ENCODE results near the gene RPL10A. TPM values are rescaled to one million over a fixed set of nuclear protein-coding genes. Genes with fewer than 3 reads are reported as not detected.

RPL10A gene
- total RNA-seq, 1 experiment from 2014 or later = 828 TPM

GRCh38 chr6:35441642-35442041 is 26.6 kb upstream of the RPL10A start:
- no peaks in the 10 kb centered on the region for H3K4me1 Mint-ChIP-seq (ENCODE audit: low read depth, unreplicated experiment)
- H3K27ac Mint-ChIP-seq (ENCODE audit: unreplicated experiment) = no peak overlapping the region
- no peak for DNase-seq
- intact Hi-C loops (cut with micrococcal nuclease; ENCODE audit: unreplicated experiment) = no loop called here
- H3K36me3 Mint-ChIP-seq (ENCODE audit: insufficient read depth, unreplicated experiment) = no peaks in the 10 kb centered on the region
- no TSS peak for BruUV-seq (replicated peaks)
- no peaks in the 10 kb centered on the region for H3K9me3 Mint-ChIP-seq (ENCODE audit: low read depth, unreplicated experiment)
- H3K27me3 Mint-ChIP-seq (ENCODE audit: unreplicated experiment) = no peaks in the 10 kb centered on the region
- TF ChIP-seq CTCF (IDR thresholded peaks at IDR 0.05; ENCODE audit: unreplicated experiment) = no peak
- H3K4me3 Mint-ChIP-seq (ENCODE audit: low read depth, unreplicated experiment) = no peak overlapping the region
- CTCF ChIA-PET = no interaction called here

- CTCF ChIA-PET = interaction anchor here (0.7 kb wide), 1 partner anchor 1627 kb away, joined by 5 read pairs; no protein-coding TSS in a partner anchor
- BruUV-seq (replicated peaks) = no TSS peak
- H3K4me3 Mint-ChIP-seq (ENCODE audit: low read depth, unreplicated experiment) = no peak overlapping the region
Observed at GRCh38 chr6:35442693-35443092, 25.5 kb upstream of the RPL10A start.

GRCh38 chr6:35443341-35444030 is 24.7 kb upstream of the RPL10A start:
- CTCF ChIA-PET = no interaction called here
- BruUV-seq (replicated peaks) = no TSS peak
- H3K4me3 Mint-ChIP-seq (ENCODE audit: low read depth, unreplicated experiment) = no peak overlapping the region
- no peak for TF ChIP-seq CTCF (IDR thresholded peaks at IDR 0.05; ENCODE audit: unreplicated experiment)
- no peaks in the 10 kb centered on the region for H3K36me3 Mint-ChIP-seq (ENCODE audit: insufficient read depth, unreplicated experiment)
- no peaks in the 10 kb centered on the region for H3K9me3 Mint-ChIP-seq (ENCODE audit: low read depth, unreplicated experiment)
- H3K27ac Mint-ChIP-seq (ENCODE audit: unreplicated experiment) = no peak overlapping the region
- no peaks in the 10 kb centered on the region for H3K4me1 Mint-ChIP-seq (ENCODE audit: low read depth, unreplicated experiment)
- DNase-seq = no peak
- intact Hi-C loops (cut with micrococcal nuclease; ENCODE audit: unreplicated experiment) = no loop called here
- H3K27me3 Mint-ChIP-seq (ENCODE audit: unreplicated experiment) = no peaks in the 10 kb centered on the region

More at GRCh38 chr6:35442693-35443092, 25.5 kb upstream of the RPL10A start:
- Mint-ChIP-seq H3K27me3 (ENCODE audit: unreplicated experiment) (no peaks in the 10 kb centered on the region), H3K4me1 (ENCODE audit: low read depth, unreplicated experiment) (no peaks in the 10 kb centered on the region), H3K27ac (ENCODE audit: unreplicated experiment) (no peak overlapping the region), H3K9me3 (ENCODE audit: low read depth, unreplicated experiment) (no peaks in the 10 kb centered on the region), H3K36me3 (ENCODE audit: insufficient read depth, unreplicated experiment) (no peaks in the 10 kb centered on the region)
- no peak for DNase-seq
- intact Hi-C loops (cut with micrococcal nuclease; ENCODE audit: unreplicated experiment) = no loop called here
- no peak for TF ChIP-seq CTCF (IDR thresholded peaks at IDR 0.05; ENCODE audit: unreplicated experiment)

GRCh38 chr6:35445691-35446090 is 22.5 kb upstream of the RPL10A start:
- Mint-ChIP-seq H3K4me3 (ENCODE audit: low read depth, unreplicated experiment) (no peak overlapping the region), H3K27me3 (ENCODE audit: unreplicated experiment) (peaks cover 13% of the 10 kb centered on the region), H3K9me3 (ENCODE audit: low read depth, unreplicated experiment) (no peaks in the 10 kb centered on the region), H3K27ac (ENCODE audit: unreplicated experiment) (no peak overlapping the region), H3K4me1 (ENCODE audit: low read depth, unreplicated experiment) (no peaks in the 10 kb centered on the region), H3K36me3 (ENCODE audit: insufficient read depth, unreplicated experiment) (no peaks in the 10 kb centered on the region)
- CTCF ChIA-PET = interaction anchor here (0.6 kb wide), 1 partner anchor 989 kb away, joined by 3 read pairs; no protein-coding TSS in a partner anchor
- intact Hi-C loops (cut with micrococcal nuclease; ENCODE audit: unreplicated experiment) = no loop called here
- TF ChIP-seq CTCF (IDR thresholded peaks at IDR 0.05; ENCODE audit: unreplicated experiment) = no peak
- DNase-seq = no peak
- BruUV-seq (replicated peaks) = no TSS peak

Data from Calu3 (cell line).